Neutrophil (primary cell): ENCODE measurements around the gene DAAM2.

Experiments used
- H3K27ac ChIP-seq: fragments of 200-600 bp; sonication (generic); 2 replicates; pipeline ENCODE4 v1.5.1; 2016; ENCODE audit warnings: mild to moderate bottlenecking, moderate library complexity
- H3K27me3 ChIP-seq: fragments of 200-600 bp; sonication (generic); 2 replicates; pipeline ENCODE4 v1.6.0; 2016; ENCODE audit warnings: mild to moderate bottlenecking
- H3K36me3 ChIP-seq: fragments of 200-600 bp; sonication (generic); 2 replicates; pipeline ENCODE4 v1.5.1; 2017
- H3K4me1 ChIP-seq, 2 experiments: fragments of 200-600 bp in 1 of 2; sonication (generic) in 1 of 2; 1 replicate in 1 of 2; 2 replicates in 1 of 2; pipeline versions ENCODE4 v1.5.1 to v1.6.1; 2013 to 2016; ENCODE audit warnings: low read depth in 1 of 2, low read length in 1 of 2, mild to moderate bottlenecking in 1 of 2, moderate library complexity in 1 of 2; ENCODE audit not compliant: control insufficient read depth in 1 of 2, insufficient read depth in 1 of 2
- H3K4me3 ChIP-seq, 2 experiments: fragments of 200-600 bp in 1 of 2; sonication (generic) in 1 of 2; 1 replicate in 1 of 2; 2 replicates in 1 of 2; pipeline ENCODE4 v1.5.1; 2013 to 2016; ENCODE audit warnings: low read depth in 1 of 2, low read length in 1 of 2, mild to moderate bottlenecking in 1 of 2, moderate library complexity in 1 of 2
- H3K9me3 ChIP-seq: fragments of 200-600 bp; sonication (generic); 2 replicates; pipeline ENCODE4 v1.5.1; 2016
- TF ChIP-seq, protein P1 (sequence below): fragments of 200-600 bp; sonication (generic); IDR thresholded peaks from 2 replicates; pipeline ENCODE4 v1.5.1; 2016; ENCODE audit warnings: antibody characterized with exemption

Gene DAAM2

GRCh38 chr6:39791850-39792539 lies at the start of gene DAAM2:
Gene DAAM2, plus strand, starts transcription at chr6:39792376. Its CDS starts 63,927 bp downstream, at chr6:39856303.
- H3K4me3 ChIP-seq = peak within 1 kb of the TSS; percentile 45 to 57

DNA sequence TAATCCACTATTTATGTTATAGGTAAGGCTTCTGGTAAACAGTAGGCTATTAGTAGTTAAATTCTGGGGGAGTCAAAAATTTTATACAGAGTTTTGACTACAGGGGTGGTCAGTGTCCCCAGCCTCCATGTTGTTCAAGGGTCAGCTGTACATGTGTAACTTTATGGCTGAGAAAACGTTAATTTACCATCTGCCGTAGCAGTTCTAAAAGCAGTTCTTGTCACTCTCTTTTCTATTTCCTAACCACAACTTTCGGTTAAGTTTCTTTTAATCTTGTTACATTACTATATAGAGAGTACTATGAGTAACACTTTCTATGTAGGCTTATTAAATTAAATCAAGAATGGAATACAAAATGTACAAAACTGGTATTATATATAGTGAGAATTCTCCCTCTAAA lies 45.4 kb upstream of the DAAM2 start:
- TF ChIP-seq, protein P1, sequence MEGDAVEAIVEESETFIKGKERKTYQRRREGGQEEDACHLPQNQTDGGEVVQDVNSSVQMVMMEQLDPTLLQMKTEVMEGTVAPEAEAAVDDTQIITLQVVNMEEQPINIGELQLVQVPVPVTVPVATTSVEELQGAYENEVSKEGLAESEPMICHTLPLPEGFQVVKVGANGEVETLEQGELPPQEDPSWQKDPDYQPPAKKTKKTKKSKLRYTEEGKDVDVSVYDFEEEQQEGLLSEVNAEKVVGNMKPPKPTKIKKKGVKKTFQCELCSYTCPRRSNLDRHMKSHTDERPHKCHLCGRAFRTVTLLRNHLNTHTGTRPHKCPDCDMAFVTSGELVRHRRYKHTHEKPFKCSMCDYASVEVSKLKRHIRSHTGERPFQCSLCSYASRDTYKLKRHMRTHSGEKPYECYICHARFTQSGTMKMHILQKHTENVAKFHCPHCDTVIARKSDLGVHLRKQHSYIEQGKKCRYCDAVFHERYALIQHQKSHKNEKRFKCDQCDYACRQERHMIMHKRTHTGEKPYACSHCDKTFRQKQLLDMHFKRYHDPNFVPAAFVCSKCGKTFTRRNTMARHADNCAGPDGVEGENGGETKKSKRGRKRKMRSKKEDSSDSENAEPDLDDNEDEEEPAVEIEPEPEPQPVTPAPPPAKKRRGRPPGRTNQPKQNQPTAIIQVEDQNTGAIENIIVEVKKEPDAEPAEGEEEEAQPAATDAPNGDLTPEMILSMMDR = no peak
- no peak overlapping the region for H3K27ac ChIP-seq
- H3K4me3 ChIP-seq = no peak overlapping the region
- H3K9me3 ChIP-seq = no peaks in the 10 kb centered on the region
- no peaks in the 10 kb centered on the region for H3K4me1 ChIP-seq
- H3K27me3 ChIP-seq = peaks cover 19% of the 10 kb centered on the region
- H3K36me3 ChIP-seq = no peaks in the 10 kb centered on the region

More at GRCh38 chr6:39791850-39792539, at the start of gene DAAM2:
- Histone ChIP-seq H3K4me1 (peaks cover 10 to 12% of the 10 kb centered on the region in 2 experiments), H3K27me3 (peaks cover 92% of the 10 kb centered on the region), H3K9me3 (no peaks in the 10 kb centered on the region), H3K36me3 (no peaks in the 10 kb centered on the region), H3K27ac (no peak within 1 kb of the TSS)
- TF ChIP-seq, protein P1 = no peak

- TF ChIP-seq, protein P1 = no peak
- Histone ChIP-seq H3K36me3 (no peaks in the 10 kb centered on the region), H3K9me3 (no peaks in the 10 kb centered on the region), H3K4me1 (no peaks in the 10 kb centered on the region), H3K27me3 (peaks cover 5% of the 10 kb centered on the region), H3K27ac (no peak overlapping the region), H3K4me3 (no peak overlapping the region)
Measured at GRCh38 chr6:39752835-39753724, 39.1 kb upstream of the DAAM2 start.

- Histone ChIP-seq H3K4me3 (no peak overlapping the region), H3K27ac (no peak overlapping the region), H3K36me3 (no peaks in the 10 kb centered on the region), H3K9me3 (no peaks in the 10 kb centered on the region), H3K27me3 (peaks cover 5% of the 10 kb centered on the region), H3K4me1 (no peaks in the 10 kb centered on the region)
- TF ChIP-seq, protein P1 = no peak
Measured at GRCh38 chr6:39753725-39754045, 38.5 kb upstream of the DAAM2 start.

- H3K9me3 ChIP-seq = no peaks in the 10 kb centered on the region
- no peak overlapping the region for H3K4me3 ChIP-seq
- peaks cover 13% of the 10 kb centered on the region for H3K27me3 ChIP-seq
- H3K27ac ChIP-seq = no peak overlapping the region
- no peaks in the 10 kb centered on the region for H3K4me1 ChIP-seq
- H3K36me3 ChIP-seq = no peaks in the 10 kb centered on the region
- TF ChIP-seq, protein P1 = no peak
Measured at GRCh38 chr6:39754514-39755115, 37.6 kb upstream of the DAAM2 start.
